NB4 (cell line): ENCODE measurements around the gene DENND1A.

ENCODE experiments used
- POLR2A ChIP-seq: IDR thresholded peaks from 2 replicates; pipeline ENCODE4 v1.6.1; 2011; ENCODE audit warnings: mild to moderate bottlenecking; ENCODE audit not compliant: insufficient read length; ENCODE audit errors: extremely low read depth
- TF ChIP-seq, protein P1 (sequence below): IDR thresholded peaks from one replicate; pipeline ENCODE4 v1.5.1; 2012; ENCODE audit warnings: low read depth, low read length

DNA sequence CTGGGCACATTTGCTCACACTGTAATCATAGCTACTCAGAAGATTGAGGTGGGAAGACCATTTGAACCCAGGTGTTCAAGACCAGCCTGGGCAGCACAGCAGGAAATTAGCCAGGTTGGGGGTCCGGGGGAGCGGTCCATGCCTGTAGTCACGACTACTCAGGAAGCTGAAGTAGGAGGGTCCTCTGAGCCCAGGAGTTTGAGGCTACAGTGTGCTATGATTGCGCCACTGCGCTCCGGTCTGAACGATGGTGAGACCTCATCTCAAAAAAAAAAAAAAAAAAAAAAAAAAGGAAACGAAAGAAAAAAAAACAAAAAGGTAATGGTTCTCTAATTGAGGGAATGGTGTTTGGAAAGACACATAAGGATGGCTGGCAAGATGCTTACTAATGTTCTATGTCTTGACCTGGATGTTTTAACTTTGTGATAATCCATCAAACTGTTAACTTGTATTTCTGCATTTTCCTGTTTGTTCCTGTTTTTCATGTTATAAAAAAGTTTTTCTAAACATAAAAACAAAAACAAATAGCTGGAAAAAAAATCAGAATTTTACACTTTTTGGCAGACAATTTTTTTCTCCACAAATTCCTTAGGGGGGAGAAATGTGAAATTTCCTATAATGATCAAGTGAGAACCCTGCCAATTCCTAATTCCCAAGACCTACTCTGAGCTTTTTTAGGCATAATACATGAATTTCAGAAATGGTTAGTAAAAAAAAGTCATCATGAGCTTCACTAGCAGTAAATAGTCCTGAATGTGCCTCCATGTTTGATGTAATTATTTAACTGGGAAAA, 96.9 kb downstream of the DENND1A start:
- TF ChIP-seq, protein P1, sequence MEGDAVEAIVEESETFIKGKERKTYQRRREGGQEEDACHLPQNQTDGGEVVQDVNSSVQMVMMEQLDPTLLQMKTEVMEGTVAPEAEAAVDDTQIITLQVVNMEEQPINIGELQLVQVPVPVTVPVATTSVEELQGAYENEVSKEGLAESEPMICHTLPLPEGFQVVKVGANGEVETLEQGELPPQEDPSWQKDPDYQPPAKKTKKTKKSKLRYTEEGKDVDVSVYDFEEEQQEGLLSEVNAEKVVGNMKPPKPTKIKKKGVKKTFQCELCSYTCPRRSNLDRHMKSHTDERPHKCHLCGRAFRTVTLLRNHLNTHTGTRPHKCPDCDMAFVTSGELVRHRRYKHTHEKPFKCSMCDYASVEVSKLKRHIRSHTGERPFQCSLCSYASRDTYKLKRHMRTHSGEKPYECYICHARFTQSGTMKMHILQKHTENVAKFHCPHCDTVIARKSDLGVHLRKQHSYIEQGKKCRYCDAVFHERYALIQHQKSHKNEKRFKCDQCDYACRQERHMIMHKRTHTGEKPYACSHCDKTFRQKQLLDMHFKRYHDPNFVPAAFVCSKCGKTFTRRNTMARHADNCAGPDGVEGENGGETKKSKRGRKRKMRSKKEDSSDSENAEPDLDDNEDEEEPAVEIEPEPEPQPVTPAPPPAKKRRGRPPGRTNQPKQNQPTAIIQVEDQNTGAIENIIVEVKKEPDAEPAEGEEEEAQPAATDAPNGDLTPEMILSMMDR: no peak
- no peak for TF ChIP-seq POLR2A
